GM12878 (cell line): ENCODE data around the gene NTM. TPM values are rescaled to one million over a fixed set of nuclear protein-coding genes. Genes with fewer than 3 reads are reported as not detected.

Experiments used
- ATAC-seq: fragments of 200-7000 bp; cut with Tn5 transposase; 3 replicates; pipeline ENCODE4 v1.9.1; 2020; ENCODE audit warnings: mild to moderate bottlenecking, moderate library complexity
- BruUV-seq: library from RNA; stranded (reverse); fragments of 400-500 nt; replicated peaks from 2 replicates; lab custom pipeline; 2021; lab: Mats Ljungman, UMichigan
- CTCF ChIA-PET: fragments of 300-600 bp; sonication (Branson Sonifier 250); formaldehyde crosslinking; extraction: SDS; loops from one replicate; lab custom pipeline; 2021; ENCODE audit warnings: inconsistent platforms; lab: Yijun Ruan, JAX
- POLR2A ChIA-PET: fragments of 350-600 bp; formaldehyde crosslinking; extraction: SDS; loops from one replicate; lab custom pipeline; 2021; ENCODE audit warnings: inconsistent platforms; lab: Charles Lee
- RAD21 ChIA-PET: fragments of 300-600 bp; sonication (Branson Sonifier 250); formaldehyde crosslinking; loops from one replicate; lab custom pipeline; 2023; ENCODE audit warnings: antibody characterized with exemption; ENCODE audit not compliant: unreplicated experiment; lab: Charles Lee
- SMC1A ChIA-PET: fragments of 300-600 bp; sonication (Branson Sonifier 250); formaldehyde crosslinking; loops from one replicate; lab custom pipeline; 2023; ENCODE audit not compliant: unreplicated experiment, uncharacterized antibody; lab: Charles Lee
- DNase-seq: peaks from one replicate; pipeline ENCODE4 v3.0.0-alpha.2; 2011; ENCODE audit warnings: low read depth, low spot score
- FAIRE-seq: peaks from 3 replicates; lab custom pipeline; 2011; peaks lifted over from hg19 to GRCh38; lab: Jason Lieb, UNC
- H2AFZ ChIP-seq: 2 replicates; pipeline ENCODE4 v1.6.0; 2011; ENCODE audit warnings: low read depth, low read length, control low read depth; ENCODE audit not compliant: control insufficient read depth
- H3K27ac ChIP-seq: 2 replicates; pipeline ENCODE4 v1.5.1; 2011; ENCODE audit warnings: control low read depth; ENCODE audit not compliant: control insufficient read depth, insufficient read depth
- H3K27me3 ChIP-seq, 2 experiments: replicated peaks in 1 of 2; 2 replicates each; pipeline versions ENCODE4 v1.6.0 to v1.6.1; 2011; ENCODE audit warnings: low read length in 1 of 2; ENCODE audit not compliant: control insufficient read depth in 2 of 2, insufficient read depth in 2 of 2
- H3K36me3 ChIP-seq, 2 experiments: 2 replicates each; pipeline ENCODE4 v1.5.1; 2011; ENCODE audit warnings: low read length in 1 of 2; ENCODE audit not compliant: control insufficient read depth in 2 of 2, insufficient read depth in 2 of 2
- H3K4me1 ChIP-seq: 2 replicates; pipeline ENCODE4 v1.6.1; 2011; ENCODE audit warnings: mild to moderate bottlenecking, low read length, moderate library complexity, mixed read lengths; ENCODE audit not compliant: control insufficient read depth, insufficient read depth
- H3K4me2 ChIP-seq: 2 replicates; pipeline ENCODE4 v1.6.0; 2011; ENCODE audit warnings: control low read depth; ENCODE audit not compliant: control insufficient read depth, insufficient read depth
- H3K4me3 ChIP-seq: fragments of 200-600 bp; sonication (generic); 2 replicates; pipeline ENCODE4 v1.5.1; 2016
- H3K79me2 ChIP-seq: 2 replicates; pipeline ENCODE4 v1.6.0; 2011; ENCODE audit warnings: low read length; ENCODE audit not compliant: control insufficient read depth, insufficient read depth
- H3K9ac ChIP-seq: 2 replicates; pipeline ENCODE4 v1.8.0; 2011; ENCODE audit warnings: low read length, control low read depth, mixed read lengths; ENCODE audit not compliant: control insufficient read depth, insufficient read depth
- H3K9me3 ChIP-seq: replicated peaks from 3 replicates; pipeline ENCODE4 v1.5.1; 2011; ENCODE audit warnings: mild to moderate bottlenecking, low read length; ENCODE audit not compliant: control insufficient read depth, insufficient read depth
- H4K20me1 ChIP-seq: 2 replicates; pipeline ENCODE4 v1.6.0; 2011; ENCODE audit not compliant: control insufficient read depth, insufficient read depth
- BMI1 ChIP-seq: fragments of 450-650 bp; IDR thresholded peaks from 2 replicates; pipeline ENCODE4 v1.6.1; 2016; ENCODE audit warnings: mild to moderate bottlenecking, moderate library complexity, borderline replicate concordance
- EGR1 ChIP-seq, 2 experiments: IDR thresholded peaks; 1 replicate in 1 of 2; 2 replicates in 1 of 2; pipeline ENCODE4 v1.6.1; 2011 to 2012; ENCODE audit warnings: low read depth in 2 of 2, low read length in 2 of 2, borderline replicate concordance in 1 of 2, mild to moderate bottlenecking in 1 of 2, moderate library complexity in 1 of 2
- GABPA ChIP-seq: IDR thresholded peaks from 2 replicates; pipeline ENCODE4 v1.6.1; 2014; ENCODE audit warnings: antibody characterized with exemption, low read depth, mild to moderate bottlenecking, inconsistent platforms
- KLF5 ChIP-seq: fragments of 450-650 bp; IDR thresholded peaks from 2 replicates; pipeline ENCODE4 v1.6.1; 2014; ENCODE audit warnings: mild to moderate bottlenecking; ENCODE audit not compliant: partially characterized antibody
- NR2C1 ChIP-seq: fragments of 450-650 bp; IDR thresholded peaks from 2 replicates; pipeline ENCODE4 v1.6.1; 2017; ENCODE audit warnings: antibody characterized with exemption, mild to moderate bottlenecking, moderate library complexity
- NR2C2 ChIP-seq: IDR thresholded peaks from 2 replicates; pipeline ENCODE4 v1.6.1; 2011; ENCODE audit warnings: borderline replicate concordance, low read depth; ENCODE audit not compliant: control insufficient read depth, insufficient read length
- NR2F1 ChIP-seq: fragments of 450-650 bp; conservative IDR thresholded peaks from 2 replicates; pipeline ENCODE4 v1.6.1; 2017; ENCODE audit warnings: mild to moderate bottlenecking
- RFX5 ChIP-seq: IDR thresholded peaks from 2 replicates; pipeline ENCODE4 v1.6.1; 2011; ENCODE audit warnings: low read depth, low read length, improper control_type of control experiment
- SIN3A ChIP-seq: IDR thresholded peaks from 2 replicates; pipeline ENCODE4 v1.6.1; 2012; ENCODE audit warnings: low read depth, low read length, improper control_type of control experiment
- SMAD1 ChIP-seq: fragments of 450-650 bp; IDR thresholded peaks from 2 replicates; pipeline ENCODE4 v1.6.1; 2018; ENCODE audit warnings: mild to moderate bottlenecking, low read depth; ENCODE audit not compliant: partially characterized antibody
- SMC3 ChIP-seq: IDR thresholded peaks from 2 replicates; pipeline ENCODE4 v1.6.1; 2011; ENCODE audit warnings: low read length, improper control_type of control experiment, borderline replicate concordance
- TARDBP ChIP-seq: IDR thresholded peaks from 2 replicates; pipeline ENCODE4 v1.6.1; 2016; ENCODE audit warnings: borderline replicate concordance
- ZNF622 ChIP-seq: fragments of 450-650 bp; IDR thresholded peaks from 2 replicates; pipeline ENCODE4 v1.6.1; 2017; ENCODE audit warnings: mild to moderate bottlenecking, inconsistent platforms
- ZSCAN29 ChIP-seq: fragments of 450-650 bp; IDR thresholded peaks from 2 replicates; pipeline ENCODE4 v1.6.1; 2017; ENCODE audit warnings: mild to moderate bottlenecking, moderate library complexity
- WGBS: methylation state at CpG from one replicate; pipeline ENCODE4 v1.1.6; 2016; ENCODE audit warnings: low lambda C conversion rate; ENCODE audit not compliant: insufficient replicate concordance, insufficient coverage; ENCODE audit errors: missing lambda C conversion rate; 5-methylcytosine and 5-hydroxymethylcytosine counted together
- in situ Hi-C: fragments of 300-500 bp; cut with MboI; formaldehyde crosslinking; loops from 9 replicates; pipeline ENCODE4 v1.14.3; 2018; ENCODE audit warnings: mixed read lengths
- intact Hi-C: fragments of 100-400 bp; cut with micrococcal nuclease; formaldehyde crosslinking; loops from one replicate; pipeline ENCODE4 v1.14.2; 2022; ENCODE audit not compliant: unreplicated experiment
- polyA plus RNA-seq, 11 experiments: library from polyadenylated mRNA; depleted of rRNA in 4 of 11; unstranded in 6 of 11; stranded (reverse) in 5 of 11; fragments of >200 nt; fragmentation: Nextera tagmentation in 4 of 11; fragmentation: Illumina TruSeq in 1 of 11; extraction: Ambion mirVana in 4 of 11; extraction: Trizol in 1 of 11; gene quantifications; 1 replicate in 1 of 11; 2 replicates in 10 of 11; pipeline versions ENCODE4 v1.2.1 to v1.2.3, GENCODE V29; 2011 to 2016; ENCODE audit warnings: inconsistent platforms in 2 of 11, missing spikeins in 2 of 11, low read depth in 1 of 11
- total RNA-seq, 4 experiments: library from RNA; depleted of rRNA in 3 of 4; stranded (reverse); fragments of >200 nt in 3 of 4; fragmentation: Illumina TruSeq in 1 of 4; extraction: Trizol in 1 of 4; gene quantifications; 2 replicates each; pipeline versions ENCODE4 v1.2.1 to v1.2.3, GENCODE V29; 2013 to 2021
- TF ChIP-seq, protein P1 (sequence below): IDR thresholded peaks from 2 replicates; pipeline ENCODE4 v1.6.1; 2012; ENCODE audit warnings: low read length, inconsistent platforms
- TF ChIP-seq, protein P2 (sequence below): IDR thresholded peaks from 2 replicates; pipeline ENCODE4 v1.6.1; 2011; ENCODE audit warnings: mild to moderate bottlenecking, low read depth, low read length, moderate library complexity; ENCODE audit not compliant: insufficient replicate concordance
- TF ChIP-seq, protein P3 (sequence below): IDR thresholded peaks from 2 replicates; pipeline ENCODE4 v1.6.1; 2011; ENCODE audit warnings: borderline replicate concordance, low read depth, mild to moderate bottlenecking, moderate library complexity, low read length; ENCODE audit not compliant: insufficient read depth, poor library complexity, severe bottlenecking

Gene NTM
- total and polyA plus RNA-seq, 10 of the 15 experiments (the other 5 are each of a cell fraction or from before 2014, with no cell fraction given), result not detected

DNA sequence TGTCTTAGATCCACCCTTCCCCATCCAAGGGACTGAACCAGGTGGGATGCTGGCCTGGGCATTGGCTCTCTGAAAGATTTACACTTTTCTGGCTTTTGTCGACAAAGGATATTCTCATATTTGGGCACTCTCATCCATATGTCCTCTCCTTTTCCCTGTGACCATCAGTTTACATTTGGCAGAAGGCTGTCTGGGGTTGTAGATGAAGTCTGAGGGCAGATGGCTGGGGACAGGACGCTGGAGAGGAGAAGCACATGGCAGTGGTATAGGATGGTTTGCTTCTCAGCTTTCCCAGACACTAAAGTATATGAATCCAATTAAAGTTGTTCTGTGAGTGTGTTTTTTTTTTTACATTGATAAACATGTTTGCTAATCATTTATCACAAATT, 757.5 kb downstream of the NTM start:
- H3K9me3 ChIP-seq, result no peaks in the 10 kb centered on the region
- FAIRE-seq (no peak), DNase-seq (no peak)
- WGBS, result 47% methylated on average over 2 of the region's 2 CpGs
- H3K4me2 ChIP-seq, result no peak overlapping the region
- SMC1A ChIA-PET, result interaction anchor here (3.5 kb wide), 1 partner anchor 259 kb away, joined by 34 read pairs; no protein-coding TSS in a partner anchor
- H3K36me3 ChIP-seq, result no peaks in the 10 kb centered on the region
- no peaks in the 10 kb centered on the region for H3K79me2 ChIP-seq
- CTCF ChIA-PET, result interaction anchor here (2.2 kb wide), 1 partner anchor 21 kb away, joined by 8 read pairs; no protein-coding TSS in a partner anchor
- no peak overlapping the region for H2AFZ ChIP-seq
- in situ Hi-C loops (loop anchor here (5.0 kb wide), 1 partner anchor 261 kb away; no protein-coding TSS in a partner anchor), intact Hi-C loops (loop anchor here (1.0 to 5.0 kb wide), 4 partner anchors 261 to 431 kb away; no protein-coding TSS in a partner anchor)
- no peaks in the 10 kb centered on the region for H4K20me1 ChIP-seq
- peaks cover 3% of the 10 kb centered on the region for H3K4me1 ChIP-seq
- RAD21 ChIA-PET, result interaction anchor here (2.7 kb wide), 1 partner anchor 258 kb away, joined by 48 read pairs; no protein-coding TSS in a partner anchor
- POLR2A ChIA-PET, result no interaction called here
- TF ChIP-seq SMAD1 (no peak), SIN3A (no peak), NR2C2 (no peak), ZNF622 (no peak), EGR1 (IDR thresholded peaks at IDR 0.05; ENCODE audit: borderline replicate concordance in 1 of 2, low read depth in 2 of 2, low read length in 2 of 2) (no peak), SMC3 (no peak), BMI1 (no peak), RFX5 (no peak), KLF5 (no peak), GABPA (no peak), NR2C1 (no peak), NR2F1 (no peak), ZSCAN29 (no peak), TARDBP (no peak)
- TF ChIP-seq, protein P1, sequence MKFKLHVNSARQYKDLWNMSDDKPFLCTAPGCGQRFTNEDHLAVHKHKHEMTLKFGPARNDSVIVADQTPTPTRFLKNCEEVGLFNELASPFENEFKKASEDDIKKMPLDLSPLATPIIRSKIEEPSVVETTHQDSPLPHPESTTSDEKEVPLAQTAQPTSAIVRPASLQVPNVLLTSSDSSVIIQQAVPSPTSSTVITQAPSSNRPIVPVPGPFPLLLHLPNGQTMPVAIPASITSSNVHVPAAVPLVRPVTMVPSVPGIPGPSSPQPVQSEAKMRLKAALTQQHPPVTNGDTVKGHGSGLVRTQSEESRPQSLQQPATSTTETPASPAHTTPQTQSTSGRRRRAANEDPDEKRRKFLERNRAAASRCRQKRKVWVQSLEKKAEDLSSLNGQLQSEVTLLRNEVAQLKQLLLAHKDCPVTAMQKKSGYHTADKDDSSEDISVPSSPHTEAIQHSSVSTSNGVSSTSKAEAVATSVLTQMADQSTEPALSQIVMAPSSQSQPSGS, result no peak
- TF ChIP-seq, protein P2, sequence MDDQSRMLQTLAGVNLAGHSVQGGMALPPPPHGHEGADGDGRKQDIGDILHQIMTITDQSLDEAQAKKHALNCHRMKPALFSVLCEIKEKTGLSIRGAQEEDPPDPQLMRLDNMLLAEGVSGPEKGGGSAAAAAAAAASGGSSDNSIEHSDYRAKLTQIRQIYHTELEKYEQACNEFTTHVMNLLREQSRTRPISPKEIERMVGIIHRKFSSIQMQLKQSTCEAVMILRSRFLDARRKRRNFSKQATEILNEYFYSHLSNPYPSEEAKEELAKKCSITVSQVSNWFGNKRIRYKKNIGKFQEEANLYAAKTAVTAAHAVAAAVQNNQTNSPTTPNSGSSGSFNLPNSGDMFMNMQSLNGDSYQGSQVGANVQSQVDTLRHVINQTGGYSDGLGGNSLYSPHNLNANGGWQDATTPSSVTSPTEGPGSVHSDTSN, result no peak
- TF ChIP-seq, protein P3, sequence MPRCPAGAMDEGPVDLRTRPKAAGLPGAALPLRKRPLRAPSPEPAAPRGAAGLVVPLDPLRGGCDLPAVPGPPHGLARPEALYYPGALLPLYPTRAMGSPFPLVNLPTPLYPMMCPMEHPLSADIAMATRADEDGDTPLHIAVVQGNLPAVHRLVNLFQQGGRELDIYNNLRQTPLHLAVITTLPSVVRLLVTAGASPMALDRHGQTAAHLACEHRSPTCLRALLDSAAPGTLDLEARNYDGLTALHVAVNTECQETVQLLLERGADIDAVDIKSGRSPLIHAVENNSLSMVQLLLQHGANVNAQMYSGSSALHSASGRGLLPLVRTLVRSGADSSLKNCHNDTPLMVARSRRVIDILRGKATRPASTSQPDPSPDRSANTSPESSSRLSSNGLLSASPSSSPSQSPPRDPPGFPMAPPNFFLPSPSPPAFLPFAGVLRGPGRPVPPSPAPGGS, result no peak
- TF ChIP-seq, all 136 proteins: peak for 0
- Histone ChIP-seq H3K4me3 (no peak overlapping the region), H3K9ac (no peak overlapping the region), H3K27ac (no peak overlapping the region), H3K27me3 (no peaks in the 10 kb centered on the region; a peak in 2 of 4 replicates)
- no TSS peak for BruUV-seq
- ATAC-seq, result no peak
